Right cardiac atrium (tissue), 5 donors: ENCODE measurements around the gene DDX10. TPM values are rescaled to one million over a fixed set of nuclear protein-coding genes. Genes with fewer than 3 reads are reported as not detected.
"Not testable (repeated sequence)": the region's sequence is repeated elsewhere in the genome, so short reads cannot be mapped to it uniquely, and the experiment has no call there.

Source experiments
- ATAC-seq, 2 donors: fragments of 200-7000 bp; cut with Tn5 transposase; one replicate each; pipeline versions ENCODE4 v1.8.0 to v1.9.1; 2020; ENCODE audit warnings: moderate library complexity in 2 of 2, mild to moderate bottlenecking in 1 of 2
- DNase-seq, 3 donors: peaks; one replicate each; pipeline ENCODE4 v3.0.0-alpha.2; 2020
- H3K27ac ChIP-seq: one replicate; pipeline ENCODE4 v1.5.1; 2013; ENCODE audit warnings: mild to moderate bottlenecking, low read length, control low read depth, moderate library complexity
- H3K27me3 ChIP-seq: one replicate; pipeline ENCODE4 v1.6.1; 2013; ENCODE audit not compliant: control insufficient read depth, insufficient read depth
- H3K4me1 ChIP-seq: one replicate; pipeline ENCODE4 v1.6.1; 2013; ENCODE audit warnings: low read length; ENCODE audit not compliant: control insufficient read depth, insufficient read depth
- H3K4me3 ChIP-seq: one replicate; pipeline ENCODE4 v1.5.1; 2013; ENCODE audit warnings: low read length, control low read depth
- H3K9me3 ChIP-seq: one replicate; pipeline ENCODE4 v1.6.1; 2013; ENCODE audit warnings: low read length; ENCODE audit not compliant: control insufficient read depth
- WGBS: extraction: QIAGEN DNeasy Blood & Tissue Kit; methylation state at CpG from one replicate; pipeline ENCODE4 v1.1.7; 2013; 5-methylcytosine and 5-hydroxymethylcytosine counted together
- intact Hi-C, 4 donors: fragments of 100-400 bp; cut with DNase I; formaldehyde crosslinking; loops; one replicate each; pipeline versions ENCODE4 v1.11.0 to v1.14.0; 2022 to 2023
- polyA plus RNA-seq: library from polyadenylated mRNA; stranded (reverse); fragments of 200-250 nt; gene quantifications from one replicate; pipeline ENCODE4 v1.2.3, GENCODE V29; 2013
- total RNA-seq, 4 donors: library from RNA; stranded (reverse); fragmentation: NEBNext Ultra II Directional; extraction: Animal tissue kit (Norgen Biotek cat#: 25700); gene quantifications; one replicate each; pipeline ENCODE4 v1.2.1, GENCODE V29; 2021
- donor health status: healthy with polysubstance abuse.
- donor health status: DM: no; HTN: yes; CAD: no.
- donor health status: DM: no; HTN: no; CAD: no.
- donor health status: DM: no; HTN: yes; CAD: no; lungs with severe emphysema.
- donor health status: DM: yes; HTN: yes; CAD: no.

Gene DDX10
- total and polyA plus RNA-seq, 5 donors, result 13.2 to 20.2 (median 14.9) TPM

DNA sequence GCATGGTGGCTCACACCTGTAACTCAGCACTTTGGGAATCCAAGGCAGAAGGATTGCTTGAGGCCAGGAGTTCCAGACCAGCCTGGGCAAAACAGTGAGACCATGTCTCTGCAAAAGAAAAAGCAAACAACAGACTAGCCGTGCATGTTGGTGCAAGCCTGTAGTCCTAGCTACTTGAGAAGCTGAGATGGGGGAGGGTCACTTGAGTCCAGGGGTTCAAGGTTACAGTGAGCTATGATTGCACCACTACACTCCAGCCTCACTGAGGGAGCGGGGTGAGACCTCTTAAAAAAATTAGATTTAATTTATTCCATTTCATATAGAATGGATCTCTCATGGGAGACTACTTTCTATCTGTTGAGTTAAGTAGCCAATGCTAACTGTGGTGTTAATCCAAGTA, 50.4 kb downstream of the DDX10 start:
- no peak for ATAC-seq
- intact Hi-C loops, result no loop called here
- peaks cover 2% of the 10 kb centered on the region for H3K9me3 ChIP-seq
- H3K4me1 ChIP-seq, result peaks cover 2% of the 10 kb centered on the region
- H3K4me3 ChIP-seq, result no peak overlapping the region
- H3K27ac ChIP-seq, result no peak overlapping the region
- 97% methylated on average over 2 of the region's 2 CpGs for WGBS
- no peak for DNase-seq
- no peaks in the 10 kb centered on the region for H3K27me3 ChIP-seq

DNA sequence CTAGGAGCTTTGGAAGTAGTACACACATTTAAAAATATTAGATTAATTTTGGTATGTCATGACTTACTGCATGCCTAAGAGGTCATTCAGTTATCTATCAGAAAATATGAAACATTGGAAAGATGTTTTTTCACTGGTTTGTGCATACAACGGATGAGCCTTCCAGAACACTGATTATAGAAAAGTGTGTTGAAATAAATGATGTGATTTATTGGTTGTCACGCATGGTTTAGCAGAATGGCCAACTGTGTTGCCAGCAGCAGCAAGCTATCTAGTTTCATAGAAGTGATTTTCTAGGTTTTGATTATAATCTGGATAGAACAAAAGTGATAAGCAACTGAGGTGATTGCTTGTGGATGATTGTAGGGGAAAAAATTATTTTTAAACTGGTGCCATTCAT, 53.6 kb downstream of the DDX10 start:
- no peak for DNase-seq
- ATAC-seq, result no peak
- H3K27ac ChIP-seq, result no peak overlapping the region
- 83% methylated on average over 2 of the region's 2 CpGs for WGBS
- intact Hi-C loops, result no loop called here
- no peak overlapping the region for H3K4me3 ChIP-seq
- no peaks in the 10 kb centered on the region for H3K27me3 ChIP-seq
- no peaks in the 10 kb centered on the region for H3K9me3 ChIP-seq
- peaks cover 2% of the 10 kb centered on the region for H3K4me1 ChIP-seq

DNA sequence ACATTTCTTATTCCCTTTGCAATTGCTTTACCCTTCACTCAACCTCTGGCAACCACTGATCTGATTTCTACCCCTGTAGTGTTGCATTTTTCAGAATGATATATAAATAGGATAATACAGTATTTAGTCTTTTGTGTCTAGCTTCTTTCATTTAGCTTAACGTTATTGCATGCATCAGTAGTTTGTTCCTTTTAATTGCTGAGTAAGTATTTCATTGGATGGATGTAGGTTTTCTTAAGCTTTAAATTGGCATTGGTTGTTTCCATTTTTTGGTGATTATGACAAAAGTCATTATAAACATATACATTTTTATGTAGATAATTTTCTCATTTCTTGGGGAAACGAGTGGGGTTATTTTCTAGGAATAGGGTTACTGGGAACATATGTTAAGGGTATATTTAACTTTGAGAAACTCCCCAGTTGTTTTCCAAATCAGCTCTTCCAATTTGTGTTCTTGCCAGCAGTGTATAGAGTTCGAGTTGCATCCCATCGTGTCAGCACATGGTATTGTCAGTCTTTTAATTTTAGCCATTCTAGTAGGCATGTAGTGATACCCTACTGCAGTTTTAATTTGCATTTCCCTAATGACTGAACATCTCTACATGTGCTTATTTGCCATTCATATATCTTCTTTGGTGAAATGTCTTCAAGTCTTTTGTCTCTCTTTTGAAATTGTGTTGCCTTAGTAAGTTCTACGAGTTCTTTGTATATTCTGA, 60.3 kb downstream of the DDX10 start:
- intact Hi-C loops, result no loop called here
- Histone ChIP-seq H3K27me3 (no peaks in the 10 kb centered on the region), H3K4me3 (no peak overlapping the region), H3K4me1 (no peaks in the 10 kb centered on the region), H3K9me3 (no peaks in the 10 kb centered on the region), H3K27ac (no peak overlapping the region)
- no peak for DNase-seq
- 79% methylated on average over 5 of the region's 5 CpGs for WGBS
- ATAC-seq, result no peak

DNA sequence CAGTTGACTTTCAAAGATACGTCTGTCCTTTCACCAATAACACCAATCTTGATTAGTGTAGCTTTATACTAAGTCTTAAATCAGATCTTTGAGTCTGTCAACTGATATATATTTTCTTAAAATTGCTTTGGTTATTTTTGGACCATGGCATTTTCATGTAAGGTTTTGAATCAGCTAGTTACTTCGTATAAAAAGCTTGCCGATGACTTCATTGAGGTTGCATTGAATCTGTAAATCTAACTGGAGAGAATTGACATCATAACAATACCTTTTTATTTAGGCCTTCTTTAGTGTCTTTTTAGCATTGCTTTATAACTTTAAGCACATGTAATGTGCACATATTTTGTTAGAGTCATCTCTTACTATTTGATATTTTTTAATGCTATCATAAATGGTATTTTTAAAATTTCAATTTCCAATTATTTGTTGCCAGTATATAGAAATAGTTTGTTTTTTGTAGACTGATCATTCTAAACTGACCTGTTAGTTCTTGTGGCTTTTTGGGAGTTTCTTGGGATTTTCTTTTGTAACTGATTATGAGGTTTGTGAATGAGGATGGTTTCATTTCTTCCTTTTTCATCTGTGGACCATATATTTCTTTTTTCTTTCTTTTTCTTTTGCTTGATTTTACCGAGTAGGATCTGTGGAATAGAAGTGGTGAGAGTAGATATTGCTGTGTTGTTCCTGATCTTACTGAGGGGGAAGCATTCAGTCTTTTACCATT, 61.4 kb downstream of the DDX10 start:
- no peak overlapping the region for H3K27ac ChIP-seq
- H3K9me3 ChIP-seq, result no peaks in the 10 kb centered on the region
- 87% methylated on average over 4 of the region's 4 CpGs for WGBS
- no peak for ATAC-seq
- no peaks in the 10 kb centered on the region for H3K27me3 ChIP-seq
- no peak overlapping the region for H3K4me3 ChIP-seq
- intact Hi-C loops, result no loop called here
- H3K4me1 ChIP-seq, result no peaks in the 10 kb centered on the region
- no peak for DNase-seq

DNA sequence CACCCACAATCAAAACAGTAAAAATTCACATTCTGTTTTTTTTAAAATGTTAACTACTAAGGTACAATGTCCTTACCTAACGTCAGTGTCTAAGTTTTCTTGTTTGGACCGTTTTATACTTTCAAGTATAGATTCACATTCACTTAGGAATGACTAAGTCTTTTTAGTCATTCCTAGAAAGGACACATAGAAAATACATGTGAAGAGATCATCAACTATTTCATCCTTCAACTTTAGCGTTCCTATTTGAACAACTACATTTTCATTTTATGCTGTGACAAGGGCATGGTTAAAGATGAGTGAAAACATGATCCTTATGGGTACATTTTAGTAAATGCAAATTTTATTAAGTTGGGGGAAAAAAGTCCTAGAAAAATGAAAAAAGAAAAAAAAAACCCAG, 62.8 kb downstream of the DDX10 start:
- H3K27ac ChIP-seq, result no peak overlapping the region
- 92% methylated on average over 3 of the region's 3 CpGs for WGBS
- ATAC-seq, result no peak
- no peak for DNase-seq
- no peaks in the 10 kb centered on the region for H3K4me1 ChIP-seq
- intact Hi-C loops, result no loop called here
- no peaks in the 10 kb centered on the region for H3K27me3 ChIP-seq
- H3K4me3 ChIP-seq, result no peak overlapping the region
- no peaks in the 10 kb centered on the region for H3K9me3 ChIP-seq

DNA sequence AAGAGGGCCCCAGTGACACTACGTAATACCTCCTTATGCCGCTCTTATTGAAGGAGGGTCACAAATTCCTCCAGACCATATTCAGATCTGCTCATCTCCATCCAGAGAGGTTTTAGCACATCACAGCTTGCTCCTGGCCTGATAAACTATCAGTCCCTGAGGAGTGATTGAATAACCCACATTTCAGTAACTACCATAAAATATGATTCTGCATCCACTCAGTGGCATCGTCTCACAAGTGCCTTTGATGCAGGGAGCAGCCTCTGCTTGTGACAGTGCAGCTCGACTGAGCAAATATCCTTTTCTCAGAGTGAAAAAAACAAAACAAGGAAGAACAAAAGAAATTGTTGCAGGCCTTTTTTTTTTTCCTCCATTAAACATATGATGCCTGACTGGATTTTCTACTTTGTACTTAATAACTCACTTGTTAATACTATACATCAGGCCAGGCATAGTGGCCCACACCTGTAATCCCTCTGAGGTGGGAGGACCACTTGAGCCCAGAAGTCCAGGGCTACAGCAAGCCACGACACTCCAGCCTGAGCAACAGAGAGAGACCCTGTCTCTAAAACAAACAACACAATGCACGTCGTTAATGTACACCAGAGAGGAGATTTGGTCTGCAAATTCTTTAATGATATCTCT, 64.5 kb downstream of the DDX10 start:
- WGBS, result 81% methylated on average over 7 of the region's 7 CpGs
- no peak overlapping the region for H3K27ac ChIP-seq
- peaks cover 2% of the 10 kb centered on the region for H3K4me1 ChIP-seq
- no peak overlapping the region for H3K4me3 ChIP-seq
- ATAC-seq, result no peak
- intact Hi-C loops, result no loop called here
- DNase-seq, result no peak
- no peaks in the 10 kb centered on the region for H3K9me3 ChIP-seq
- H3K27me3 ChIP-seq, result no peaks in the 10 kb centered on the region

DNA sequence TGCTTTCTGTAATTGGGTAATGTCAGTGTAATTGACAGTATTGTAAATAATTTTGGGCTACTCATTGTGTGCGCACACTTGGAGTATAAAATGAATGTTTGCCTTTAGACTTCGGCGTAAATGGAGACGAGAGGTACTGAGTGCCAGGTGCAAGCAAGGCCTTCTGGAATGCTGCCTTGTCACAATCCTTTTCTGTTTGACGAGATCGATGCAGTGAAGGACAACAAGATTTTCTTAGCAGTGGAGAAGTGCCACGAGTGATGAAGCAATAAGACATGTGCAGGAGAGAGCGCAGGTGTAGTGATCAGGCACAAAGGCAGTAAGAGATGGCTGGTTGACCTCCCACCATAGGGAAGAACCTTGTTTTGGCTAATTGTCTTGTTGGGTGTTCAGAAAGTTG, 67.5 kb downstream of the DDX10 start:
- intact Hi-C loops, result no loop called here
- no peak for ATAC-seq

DNA sequence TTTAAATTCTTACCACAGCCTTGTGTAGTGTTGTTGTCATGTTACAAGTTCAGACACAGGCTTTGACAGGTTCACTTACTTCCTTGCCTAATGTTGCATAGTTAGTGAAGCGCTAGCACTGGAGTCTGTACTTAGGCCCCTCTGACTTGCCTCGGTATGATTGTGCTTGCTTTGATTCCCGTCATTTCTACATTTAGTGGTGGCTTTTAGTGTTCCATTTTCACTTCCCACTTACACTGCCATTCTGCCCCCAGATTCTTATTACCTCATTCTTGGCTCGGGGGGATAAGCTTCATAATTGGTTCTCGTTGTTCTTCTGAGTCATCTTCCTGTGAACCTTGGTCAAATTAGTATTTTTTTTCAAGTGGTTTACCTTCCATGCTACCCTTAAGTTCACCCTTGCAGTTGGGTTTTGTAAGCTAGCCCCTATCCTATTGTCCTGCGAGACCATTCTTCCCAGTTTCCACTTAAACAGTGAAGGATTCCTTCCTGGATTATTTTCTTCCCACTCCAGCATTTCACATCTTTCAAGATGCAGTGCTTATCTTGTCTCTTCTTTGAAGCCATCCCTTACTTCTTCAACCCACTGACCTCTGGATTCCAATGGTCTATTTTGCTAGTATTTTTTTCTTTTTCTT, 68.7 kb downstream of the DDX10 start:
- H3K27ac ChIP-seq, result no peak overlapping the region
- DNase-seq (no peak), ATAC-seq (peak in 1 of 2 donors; percentile 54)
- intact Hi-C loops, result no loop called here
- H3K4me3 ChIP-seq, result no peak overlapping the region
- 58% methylated on average over 6 of the region's 6 CpGs for WGBS
- peaks cover 2% of the 10 kb centered on the region for H3K4me1 ChIP-seq
- H3K27me3 ChIP-seq, result no peaks in the 10 kb centered on the region
- H3K9me3 ChIP-seq, result no peaks in the 10 kb centered on the region

More for the DNA sequence above, 67.5 kb downstream of the DDX10 start:
- Histone ChIP-seq H3K4me1 (peaks cover 2% of the 10 kb centered on the region), H3K4me3 (no peak overlapping the region), H3K27ac (no peak overlapping the region), H3K9me3 (no peaks in the 10 kb centered on the region), H3K27me3 (no peaks in the 10 kb centered on the region)
- WGBS, result 95% methylated on average over 8 of the region's 8 CpGs
- no peak for DNase-seq

DNA sequence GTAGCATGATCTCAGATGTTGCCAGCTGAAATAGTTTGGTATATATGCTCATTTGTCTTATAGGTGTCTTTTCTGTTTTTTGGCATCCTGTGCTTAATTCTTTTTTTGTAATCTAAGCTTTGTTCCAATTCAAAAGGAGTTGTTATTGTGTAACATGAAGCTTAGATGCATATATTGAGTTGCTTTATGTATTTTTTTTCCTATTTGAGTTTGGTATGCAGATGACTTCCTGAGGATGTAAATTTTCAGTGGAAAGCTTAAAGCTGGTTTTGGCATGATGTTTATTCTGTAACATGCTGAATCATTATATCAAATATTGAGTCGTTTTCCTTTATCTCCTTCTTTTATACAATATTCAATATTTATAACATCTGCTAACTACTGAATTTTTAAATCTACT, 69.4 kb downstream of the DDX10 start:
- ATAC-seq, result no peak
- Histone ChIP-seq H3K4me1 (peaks cover 2% of the 10 kb centered on the region), H3K27me3 (no peaks in the 10 kb centered on the region), H3K27ac (no peak overlapping the region), H3K4me3 (no peak overlapping the region), H3K9me3 (no peaks in the 10 kb centered on the region)
- WGBS, result 50% methylated on average over 1 of the region's 1 CpG
- intact Hi-C loops, result no loop called here
- DNase-seq, result no peak

DNA sequence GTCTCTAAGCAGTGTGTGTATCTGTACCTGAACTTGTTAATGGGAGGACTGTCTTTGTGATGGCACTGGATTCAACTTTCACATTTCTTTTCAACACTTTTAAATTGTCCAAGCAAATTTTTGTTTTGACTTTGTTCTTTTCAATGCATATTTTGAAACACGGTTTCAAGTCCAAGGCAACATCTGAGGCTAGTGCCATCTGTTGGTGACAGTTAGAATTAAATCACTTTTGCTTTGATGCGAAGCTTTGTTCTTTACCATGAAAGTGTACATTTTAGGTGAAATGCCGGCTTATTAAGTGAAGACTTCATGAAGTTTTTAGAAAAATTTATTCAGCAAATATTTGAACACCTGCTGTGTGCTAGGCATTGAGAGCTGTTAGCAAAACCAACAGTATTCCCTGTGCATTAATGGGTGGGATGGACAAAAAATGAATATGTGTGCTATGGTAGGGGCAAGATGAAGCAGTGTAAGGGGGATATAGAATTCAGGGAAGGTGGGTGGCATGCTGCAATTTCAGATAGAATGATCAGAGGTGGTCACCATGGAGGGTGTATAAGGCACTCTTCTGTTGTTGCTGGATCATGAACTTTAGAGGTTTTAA, 70.2 kb downstream of the DDX10 start:
- WGBS, result 77% methylated on average over 3 of the region's 3 CpGs
- no peak overlapping the region for H3K4me3 ChIP-seq
- ATAC-seq, result no peak
- peaks cover 2% of the 10 kb centered on the region for H3K4me1 ChIP-seq
- no peak overlapping the region for H3K27ac ChIP-seq
- H3K9me3 ChIP-seq, result no peaks in the 10 kb centered on the region
- intact Hi-C loops, result no loop called here
- no peak for DNase-seq
- H3K27me3 ChIP-seq, result no peaks in the 10 kb centered on the region

DNA sequence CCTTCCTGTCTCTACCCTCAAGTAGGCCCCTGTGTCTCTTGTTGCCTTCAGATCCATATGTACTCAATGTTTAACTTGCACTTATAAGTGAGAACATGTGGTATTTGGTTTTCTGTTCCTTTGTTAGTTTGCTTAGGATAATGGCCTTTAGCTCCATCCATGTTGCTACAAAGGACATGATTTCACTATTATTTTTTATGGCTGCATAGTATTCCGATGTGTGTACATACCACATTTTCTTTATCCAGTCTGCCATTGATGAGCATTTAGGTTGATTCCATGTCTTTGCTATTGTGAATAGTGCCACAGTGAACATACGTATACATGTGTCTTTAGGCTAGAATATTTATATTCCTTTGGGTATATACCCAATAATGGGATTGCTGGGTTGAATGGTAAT, 75.3 kb downstream of the DDX10 start:
- intact Hi-C loops, H3K27me3 ChIP-seq, H3K4me3 ChIP-seq, H3K9me3 ChIP-seq, H3K27ac ChIP-seq, DNase-seq, ATAC-seq, H3K4me1 ChIP-seq: not testable (repeated sequence)
- WGBS, result 97% methylated on average over 2 of the region's 2 CpGs
